HG03060 (cell line): Measurements from ENCODE around the gene FBXO4.

Experiments
- ATAC-seq: cut with Tn5 transposase; IDR thresholded peaks from one replicate; pipeline ENCODE4 v1.9.1; 2021; ENCODE audit warnings: low read depth, moderate number of reproducible peaks; ENCODE audit not compliant: unreplicated experiment

FBXO4 gene, protein sequence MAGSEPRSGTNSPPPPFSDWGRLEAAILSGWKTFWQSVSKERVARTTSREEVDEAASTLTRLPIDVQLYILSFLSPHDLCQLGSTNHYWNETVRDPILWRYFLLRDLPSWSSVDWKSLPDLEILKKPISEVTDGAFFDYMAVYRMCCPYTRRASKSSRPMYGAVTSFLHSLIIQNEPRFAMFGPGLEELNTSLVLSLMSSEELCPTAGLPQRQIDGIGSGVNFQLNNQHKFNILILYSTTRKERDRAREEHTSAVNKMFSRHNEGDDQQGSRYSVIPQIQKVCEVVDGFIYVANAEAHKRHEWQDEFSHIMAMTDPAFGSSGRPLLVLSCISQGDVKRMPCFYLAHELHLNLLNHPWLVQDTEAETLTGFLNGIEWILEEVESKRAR

DNA sequence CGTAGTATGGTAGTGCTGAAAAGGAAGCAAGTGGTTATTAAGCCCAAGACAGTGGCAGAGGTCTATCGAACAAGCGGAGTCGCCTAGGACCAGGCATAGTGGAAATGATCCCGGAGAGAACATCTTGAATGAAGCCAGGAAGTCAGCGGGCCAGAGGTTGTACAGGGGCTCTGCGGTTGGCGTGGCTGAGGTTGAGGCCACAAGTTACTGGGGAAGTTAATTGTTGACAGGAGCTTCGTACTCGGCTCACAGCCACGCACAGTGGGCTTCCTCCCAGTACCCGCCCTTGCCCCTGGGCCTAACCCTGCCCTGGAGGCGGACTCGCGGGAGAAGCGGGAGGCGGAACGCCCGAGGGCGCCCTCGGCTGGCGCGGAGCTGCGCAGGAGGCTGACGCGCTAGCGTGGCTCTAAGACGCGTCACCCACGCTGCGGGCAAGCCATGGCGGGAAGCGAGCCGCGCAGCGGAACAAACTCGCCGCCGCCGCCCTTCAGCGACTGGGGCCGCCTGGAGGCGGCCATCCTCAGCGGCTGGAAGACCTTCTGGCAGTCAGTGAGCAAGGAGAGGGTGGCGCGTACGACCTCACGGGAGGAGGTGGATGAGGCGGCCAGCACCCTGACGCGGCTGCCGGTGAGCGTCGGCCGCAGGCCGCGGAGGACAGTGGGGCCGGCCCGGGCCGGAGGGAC lies at the start of gene FBXO4:
Gene FBXO4 (plus strand): TSS at position 410 of the 683 bp plus-strand sequence. CDS start 29 bp downstream, at position 439.
- peak; percentile 77 for ATAC-seq

DNA sequence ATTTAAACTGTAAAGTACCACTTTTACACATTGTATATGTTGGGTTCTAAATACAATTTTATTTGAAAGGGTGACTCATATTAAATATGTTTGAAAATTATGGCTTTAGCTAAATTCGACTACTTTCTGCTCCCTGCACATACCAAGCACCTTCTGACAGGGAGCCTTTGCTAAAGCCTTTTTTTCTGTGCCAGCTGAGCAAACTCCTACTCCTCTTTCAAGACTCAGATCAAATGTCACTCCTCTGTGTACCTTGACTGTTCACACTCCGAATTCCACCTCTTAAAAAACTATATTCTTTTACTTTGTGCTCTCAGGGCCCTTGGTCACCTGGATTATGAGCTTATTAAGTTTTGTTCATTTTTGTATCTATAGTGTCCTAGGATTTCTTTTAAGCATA lies 48.4 kb upstream of the FBXO4 start:
- ATAC-seq, result no peak

DNA sequence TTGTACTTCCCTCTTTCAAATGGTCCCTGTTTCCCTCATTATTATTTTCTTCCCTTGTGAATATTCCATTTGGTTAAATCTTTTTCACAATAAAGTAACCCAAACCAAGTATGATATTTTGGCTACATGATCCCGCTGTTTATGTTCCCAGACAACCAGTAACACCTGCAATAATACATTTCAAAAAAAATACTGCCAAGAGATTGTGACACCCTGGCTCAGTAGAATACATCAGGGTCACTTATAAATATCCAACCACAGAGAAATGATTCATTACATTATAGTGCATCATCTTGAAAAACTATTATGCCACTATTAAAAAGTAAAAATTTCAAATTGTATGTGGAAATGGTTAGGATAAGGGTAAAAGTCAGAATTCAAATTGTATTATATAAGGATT lies 47.7 kb upstream of the FBXO4 start:
- ATAC-seq, result no peak

DNA sequence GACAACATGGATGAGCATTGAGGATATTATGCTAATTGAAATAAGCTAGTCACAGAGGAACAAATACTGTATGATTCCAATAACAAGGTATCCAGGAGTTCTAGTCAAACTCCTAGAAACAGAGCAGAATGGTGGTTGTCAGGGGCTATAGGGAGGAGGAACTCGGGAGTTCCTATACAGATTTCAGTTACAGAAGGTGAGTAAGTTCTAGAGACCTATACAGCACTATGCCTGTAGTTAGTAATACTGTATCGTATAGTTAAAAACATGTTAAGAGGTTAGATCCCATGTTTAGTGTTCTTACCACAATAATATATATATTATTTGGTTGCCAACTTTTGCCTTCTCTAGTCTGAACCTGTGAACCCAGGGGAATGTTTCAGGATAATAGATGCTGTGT lies 46.9 kb upstream of the FBXO4 start:
- ATAC-seq, result no peak

DNA sequence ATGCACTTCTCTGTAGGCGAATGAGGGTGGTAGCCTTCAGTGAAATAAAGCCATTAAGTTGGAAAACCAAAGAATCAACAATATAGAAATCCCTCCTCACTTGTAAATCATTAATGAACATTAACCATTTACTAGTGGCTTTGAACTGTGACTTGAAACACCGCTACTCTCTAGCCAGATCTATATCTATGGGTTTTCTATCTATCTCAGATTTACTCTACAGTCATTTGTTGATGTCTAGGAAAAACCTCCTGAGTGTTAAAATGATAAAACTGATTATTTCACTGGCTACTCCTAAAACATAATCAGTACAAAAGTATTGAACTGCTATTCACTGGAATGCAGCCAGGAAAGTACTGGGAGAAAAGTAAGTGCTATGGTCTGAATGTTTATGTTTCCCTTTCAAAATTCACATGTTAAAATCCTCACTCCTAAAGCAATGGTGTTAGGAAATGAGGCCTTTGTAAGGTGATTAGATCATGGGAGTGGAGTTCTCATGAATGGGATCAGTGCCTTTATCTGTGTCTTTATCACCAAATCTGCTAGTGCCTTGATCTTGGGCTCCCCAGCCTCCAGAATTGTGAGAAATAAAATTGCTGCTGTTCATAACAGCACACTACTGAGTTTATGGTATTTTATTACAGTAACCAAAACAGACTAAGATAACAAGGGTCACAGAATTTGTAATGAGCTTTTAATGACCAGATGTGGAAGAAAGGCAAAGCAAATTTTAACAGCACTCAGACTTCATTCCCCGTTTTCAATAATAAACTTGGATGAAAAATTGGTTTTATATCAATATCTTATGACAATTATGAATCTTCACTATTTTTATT lies 46.2 kb upstream of the FBXO4 start:
- ATAC-seq, result no peak

DNA sequence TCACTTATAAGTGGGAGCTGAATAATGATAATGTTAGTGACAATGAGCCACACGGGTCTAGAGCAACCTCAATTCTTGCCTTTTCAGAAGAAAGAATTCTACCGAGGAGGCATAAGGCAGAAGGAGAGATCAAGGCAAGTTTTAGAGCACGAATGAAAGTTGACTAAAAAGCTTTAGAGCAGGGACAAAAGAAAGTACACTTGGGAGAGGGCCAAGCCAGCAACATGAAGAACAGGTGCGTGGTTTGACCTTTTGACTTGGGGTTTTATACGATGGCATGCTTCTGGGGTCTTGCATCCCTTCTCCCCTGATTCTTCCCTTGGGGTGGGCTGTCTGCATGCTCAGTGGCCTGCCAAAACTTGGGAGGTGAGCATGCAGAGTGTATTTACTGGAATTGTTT lies 42.3 kb upstream of the FBXO4 start:
- no peak for ATAC-seq

DNA sequence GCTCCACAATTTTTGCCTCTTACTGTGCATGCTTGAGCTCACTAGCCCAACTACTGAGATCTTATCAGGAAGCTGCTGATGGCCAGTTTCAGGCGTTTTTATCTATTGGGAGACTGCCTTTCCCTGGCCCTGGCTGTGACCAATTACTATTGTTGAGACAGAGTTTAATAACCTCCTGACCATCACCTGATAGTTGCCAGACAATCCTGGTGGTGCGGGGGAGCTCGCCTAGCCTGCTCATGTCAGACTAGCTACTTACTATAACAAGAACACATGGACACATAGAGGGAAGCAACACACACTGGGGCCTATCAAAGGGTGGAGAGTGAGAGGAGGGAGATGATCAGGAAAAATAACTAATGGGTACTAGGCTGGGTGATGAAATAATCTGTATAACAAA lies 41.8 kb upstream of the FBXO4 start:
- ATAC-seq, result no peak

DNA sequence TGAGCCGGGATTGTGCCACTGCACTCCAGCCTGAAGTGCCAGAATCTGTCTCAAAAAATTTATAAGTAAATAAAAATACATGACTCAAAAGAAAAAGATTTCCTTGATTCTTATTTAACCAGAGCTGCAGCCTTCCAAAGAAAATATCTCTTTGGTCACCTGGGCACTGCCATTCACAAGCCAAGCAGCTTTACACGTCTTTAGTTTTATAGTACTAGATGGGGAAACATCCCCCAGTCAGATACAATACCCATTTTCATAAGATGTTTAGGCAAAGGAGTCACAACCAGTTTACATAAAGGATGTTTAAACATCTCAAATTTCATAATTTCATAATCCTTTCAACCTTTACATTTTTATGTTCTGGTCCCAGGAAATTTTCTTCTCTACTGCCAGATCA lies 41.1 kb upstream of the FBXO4 start:
- ATAC-seq, result no peak

DNA sequence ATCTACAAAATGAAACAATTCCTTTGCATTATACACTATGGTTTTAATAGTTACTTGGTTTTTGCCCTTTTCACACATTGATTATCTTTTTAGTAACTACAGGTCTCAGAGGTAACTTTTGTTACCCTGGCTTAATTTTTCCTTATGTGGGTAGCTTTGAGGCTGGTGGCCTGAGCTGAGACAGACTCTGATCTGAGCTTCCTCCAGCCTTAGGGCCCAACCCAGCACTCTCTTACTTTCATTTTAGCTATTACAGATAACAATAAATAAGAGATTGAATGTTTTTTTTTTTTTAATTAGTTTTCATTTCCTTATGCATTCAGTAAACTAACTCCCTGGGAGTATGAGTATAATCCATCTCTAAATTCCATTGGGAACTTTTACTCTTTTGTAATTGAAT lies 39.8 kb upstream of the FBXO4 start:
- no peak for ATAC-seq

DNA sequence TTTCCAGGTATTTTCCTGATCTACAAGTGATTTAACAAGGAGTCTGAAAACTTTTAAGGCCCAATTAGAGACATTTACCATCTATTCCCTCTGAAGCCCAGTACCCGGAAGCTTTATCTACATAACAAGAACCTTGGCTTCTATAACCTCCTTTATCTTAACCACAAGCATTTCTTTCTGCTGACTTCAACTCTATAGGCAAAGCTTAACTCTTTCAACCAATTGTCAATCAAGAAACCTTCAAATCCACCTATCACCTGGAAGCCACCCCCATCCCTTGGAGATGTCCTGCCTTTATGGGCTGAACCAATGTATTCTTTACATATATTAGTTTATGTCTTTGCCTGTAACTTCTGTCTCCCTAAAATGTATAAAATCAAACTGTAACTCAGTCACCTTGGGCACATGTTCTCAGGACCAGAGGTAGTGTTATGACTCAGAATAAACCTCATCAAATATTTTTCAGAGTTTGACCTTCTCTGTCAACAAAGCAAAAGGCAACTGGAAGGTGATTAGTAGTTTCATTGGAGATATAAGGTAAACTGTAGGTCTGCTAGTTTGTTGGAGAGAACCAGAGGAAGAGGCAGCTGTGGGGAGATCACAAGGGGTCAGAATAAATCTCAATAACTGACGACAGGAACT lies 33.9 kb upstream of the FBXO4 start:
- ATAC-seq, result no peak

DNA sequence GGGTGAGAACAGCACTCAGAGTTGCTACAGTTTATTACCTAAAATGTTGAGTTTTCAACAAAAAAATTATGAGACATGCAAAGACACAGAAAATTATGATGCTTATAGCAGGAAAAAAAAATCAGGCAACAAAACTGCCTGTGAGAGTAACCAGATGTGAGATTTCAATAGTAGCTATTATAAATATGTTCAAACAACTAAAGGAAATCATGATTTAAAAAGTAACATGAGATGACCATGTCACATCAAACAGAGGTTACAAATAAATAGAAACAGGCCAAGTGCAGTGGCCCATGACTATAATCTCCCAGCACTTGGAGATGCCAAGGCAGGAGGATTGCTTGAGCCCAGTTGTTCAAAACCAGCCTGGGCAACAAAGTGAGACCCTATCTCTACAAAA lies 33.0 kb upstream of the FBXO4 start:
- ATAC-seq, result no peak

DNA sequence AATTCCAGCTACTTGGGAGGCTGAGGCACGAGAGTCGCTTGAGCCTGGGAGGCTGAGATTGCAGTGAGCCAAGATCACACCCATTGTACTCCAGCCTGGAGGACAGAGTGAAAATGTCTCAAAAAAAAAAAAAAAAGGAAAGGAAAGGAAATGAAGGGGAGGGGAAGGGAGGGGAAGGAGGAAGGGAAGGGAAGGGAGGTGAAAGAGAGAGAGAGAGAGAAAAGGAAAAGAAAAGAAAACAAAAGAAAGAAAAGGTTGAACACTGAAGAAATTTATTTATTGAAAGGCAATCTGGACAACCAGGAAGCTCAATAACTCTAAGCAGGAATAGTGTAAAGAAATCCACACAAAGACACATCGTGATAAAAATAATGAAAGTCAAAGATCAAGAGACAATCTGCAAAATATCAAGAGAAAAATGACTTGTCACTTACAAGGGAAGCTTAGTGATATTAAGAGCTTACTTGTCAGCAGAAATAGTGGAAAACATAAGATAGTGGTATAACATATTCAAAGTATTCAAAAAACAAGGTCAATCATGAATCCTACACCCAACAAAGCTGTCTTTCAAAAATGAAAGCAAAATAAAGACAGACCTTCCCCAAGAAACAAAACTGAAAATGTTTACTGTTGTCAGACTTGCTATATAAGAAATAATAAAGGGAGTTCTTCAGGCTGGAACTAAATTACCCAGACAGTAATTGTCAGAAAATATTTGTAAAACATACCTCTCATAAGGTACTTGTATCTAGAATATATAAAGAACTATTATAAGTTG lies 31.8 kb upstream of the FBXO4 start:
- peak; percentile 57 for ATAC-seq

DNA sequence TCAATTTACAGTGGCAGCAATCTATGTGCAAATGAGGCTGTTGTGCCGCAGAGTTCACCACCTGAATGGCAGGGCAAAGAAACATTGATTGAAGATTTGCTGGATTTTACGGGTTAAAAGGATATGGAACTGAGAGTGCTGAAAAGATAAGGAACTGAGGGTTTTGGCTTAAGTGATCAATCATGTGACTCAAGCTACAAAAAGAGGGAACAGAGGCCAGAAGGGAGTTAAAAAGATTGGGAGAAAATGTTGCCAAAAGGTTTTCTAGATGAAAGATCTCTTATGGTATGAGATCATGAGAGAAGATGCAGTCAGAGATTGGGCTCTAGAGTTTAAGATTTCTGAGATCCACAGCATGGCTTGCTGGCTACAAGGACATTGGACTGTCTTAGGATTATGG lies 28.9 kb upstream of the FBXO4 start:
- ATAC-seq, result no peak

DNA sequence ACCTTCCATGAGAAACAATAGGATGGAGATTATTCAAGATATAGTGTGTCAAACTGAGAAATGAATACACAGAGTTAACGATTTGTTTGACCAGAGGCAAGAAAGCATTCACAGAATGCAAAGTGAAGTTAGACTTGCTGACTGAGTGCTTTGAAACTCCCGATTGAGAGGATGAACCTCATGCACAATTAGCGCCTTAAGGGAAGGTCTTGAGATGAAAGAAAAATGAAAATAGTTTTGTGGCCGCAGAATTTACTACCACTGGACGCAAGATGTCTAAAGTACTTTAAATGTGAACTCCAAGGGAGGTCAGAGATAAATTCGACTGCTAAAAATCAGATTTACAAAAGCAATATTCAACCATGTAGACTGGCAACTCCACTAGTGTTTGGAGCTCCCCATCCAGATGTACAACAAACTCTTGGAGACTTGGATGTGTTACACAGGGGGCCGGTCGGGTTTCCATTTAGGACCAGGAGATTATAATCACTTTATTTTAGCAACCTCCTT lies 21.6 kb upstream of the FBXO4 start:
- no peak for ATAC-seq

DNA sequence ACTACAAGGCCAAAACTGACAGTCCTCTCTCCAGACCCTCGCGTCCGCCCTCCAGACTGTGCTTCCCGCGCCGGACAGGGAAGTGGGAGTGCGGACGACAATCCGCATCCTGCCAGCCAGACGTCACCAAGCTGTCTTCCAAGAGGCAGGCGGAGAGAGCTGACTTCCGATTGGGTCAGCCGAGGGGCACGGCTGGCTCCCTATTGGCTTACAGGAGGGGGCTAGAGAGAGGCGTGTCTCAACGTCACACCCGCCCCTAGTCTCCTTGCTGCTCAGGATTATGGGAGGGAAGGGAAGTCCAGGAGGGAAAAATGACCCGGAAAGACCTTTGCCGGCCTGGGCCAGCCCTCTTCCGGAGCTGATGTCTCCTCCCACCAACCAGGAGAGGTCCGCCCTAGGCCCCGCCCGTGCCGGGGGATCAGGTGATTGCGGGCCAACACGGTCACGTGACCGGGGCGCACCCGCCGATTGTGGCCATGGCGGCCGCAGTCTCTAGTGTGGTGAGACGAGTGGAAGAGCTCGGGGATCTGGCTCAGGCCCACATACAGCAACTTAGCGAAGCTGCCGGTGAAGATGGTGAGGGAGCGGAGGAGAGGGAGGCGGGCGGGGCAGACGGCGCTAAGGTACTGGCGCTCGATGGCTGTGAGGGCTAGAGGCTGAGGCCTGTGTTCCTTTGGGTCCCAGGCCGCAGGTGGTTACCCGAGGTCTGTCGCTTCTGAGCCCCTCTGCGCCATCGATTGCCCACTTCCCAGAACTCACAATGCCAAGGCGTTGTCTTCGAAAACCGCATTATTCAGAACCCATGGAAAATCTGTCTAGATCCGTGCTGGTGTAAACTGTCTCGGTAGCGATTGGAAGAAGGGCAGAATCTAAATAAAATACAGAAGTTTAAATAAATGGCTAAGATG lies 20.9 kb upstream of the FBXO4 start, which contains the start of gene RIMOC1:
Gene RIMOC1 (plus strand): TSS at position 453 of the 908 bp plus-strand sequence. CDS start 24 bp downstream, at position 477.
- ATAC-seq, result peak; percentile 97

DNA sequence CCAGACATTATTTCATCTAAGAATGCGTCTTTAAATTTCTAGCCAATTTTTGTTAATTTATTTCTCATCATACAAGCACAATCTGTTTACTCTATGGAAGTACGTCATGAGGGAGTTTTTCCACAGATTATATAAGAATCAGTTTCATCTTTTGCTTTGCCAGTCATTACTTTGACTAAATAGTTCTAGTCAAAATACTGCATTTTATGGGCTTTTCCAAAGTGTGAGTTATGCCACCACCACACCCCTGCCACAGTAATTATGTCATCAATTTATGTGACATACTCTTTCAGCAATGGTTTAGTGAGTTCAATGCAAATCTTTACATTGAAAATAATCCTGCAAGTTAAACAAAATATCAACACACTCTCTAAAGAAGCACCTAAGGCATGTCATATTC lies 18.9 kb upstream of the FBXO4 start:
- no peak for ATAC-seq

DNA sequence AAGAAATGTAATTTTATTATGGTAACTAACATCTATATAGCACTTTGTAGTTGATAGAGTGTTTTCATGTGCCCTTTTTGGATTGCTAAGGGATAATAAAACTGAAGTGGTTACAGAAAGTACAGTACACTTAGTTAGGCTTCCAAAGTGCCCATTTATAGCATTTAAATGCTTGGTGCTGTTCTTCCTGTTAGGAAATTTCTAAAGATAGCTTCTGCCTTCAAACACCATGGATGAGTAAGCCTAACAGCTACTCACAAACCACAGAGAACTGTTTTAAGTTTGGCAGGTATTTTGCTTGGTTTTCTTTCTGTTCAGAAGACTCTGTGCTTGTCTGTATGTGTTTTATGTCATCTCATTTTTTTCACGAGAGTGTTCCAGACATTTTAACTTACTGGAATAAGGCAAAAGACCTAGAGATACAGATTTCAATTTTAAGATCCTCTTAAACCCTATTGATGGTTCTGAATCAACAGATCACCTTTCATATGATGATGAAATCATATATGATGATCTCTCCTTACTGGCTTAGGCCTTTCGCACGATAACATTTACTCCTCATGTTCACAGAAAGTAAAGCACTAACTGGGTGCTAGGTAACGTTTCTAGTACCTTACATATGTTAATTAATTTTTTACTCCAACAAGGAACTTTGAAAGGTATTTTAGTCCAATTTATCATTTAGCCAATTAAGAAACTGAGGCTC lies 16.6 kb upstream of the FBXO4 start:
- no peak for ATAC-seq

DNA sequence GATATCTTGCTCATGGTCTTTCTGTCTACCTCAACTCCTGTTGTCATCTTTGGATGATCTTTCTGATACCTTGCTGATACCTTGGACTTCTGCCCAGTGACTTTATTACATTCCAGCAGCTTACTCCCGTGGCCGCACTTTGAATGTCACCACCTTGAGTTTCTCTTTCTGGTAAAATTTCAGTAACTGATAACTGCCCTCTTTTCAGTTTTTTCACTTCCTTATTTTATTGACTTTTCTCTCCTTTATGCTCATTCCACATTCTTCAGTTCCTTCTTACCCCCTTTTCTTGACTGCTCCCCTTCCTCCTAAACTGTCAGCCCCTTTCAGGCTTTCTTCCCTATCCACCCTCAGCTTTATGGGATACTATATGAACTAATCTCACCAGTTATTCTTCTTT lies 7.0 kb upstream of the FBXO4 start:
- no peak for ATAC-seq
